Uterus (tissue), 2 donors: Measurements from ENCODE around the gene PCYT1A.

ENCODE experiments used
- POLR2A ChIP-seq, 2 donors: fragments of 450-650 bp; IDR thresholded peaks; one replicate each; pipeline ENCODE4 v1.6.1; 2016; ENCODE audit warnings: antibody characterized with exemption in 2 of 2, mild to moderate bottlenecking in 1 of 2, moderate library complexity in 1 of 2
- TF ChIP-seq, protein P1 (sequence below), 4 experiments: fragments of 200-600 bp in 2 of 4; fragments of 450-650 bp in 2 of 4; sonication (generic) in 2 of 4; IDR thresholded peaks; one replicate each; pipeline ENCODE4 v1.5.1; 2016 to 2019; ENCODE audit warnings: antibody characterized with exemption in 4 of 4, mild to moderate bottlenecking in 2 of 4, moderate library complexity in 1 of 4

DNA sequence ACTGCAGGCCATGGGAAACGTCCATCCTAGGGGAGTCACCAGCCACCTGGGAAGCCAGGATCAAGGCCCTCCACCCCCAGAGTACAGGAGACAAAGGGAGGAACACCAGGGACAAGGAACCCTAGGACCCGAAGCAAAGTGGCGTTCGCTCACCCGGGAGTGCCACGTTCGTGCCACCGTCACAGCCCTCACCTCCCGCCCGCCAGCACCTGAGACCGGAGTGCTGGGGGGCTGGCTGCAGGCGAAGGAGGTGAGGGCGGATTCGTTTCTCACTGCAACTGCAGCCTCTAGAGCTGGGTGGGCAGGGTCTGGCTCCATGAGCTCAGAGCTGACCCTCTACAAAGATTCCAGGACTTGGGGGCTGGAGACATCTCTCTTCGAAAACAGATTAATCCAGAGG, 102.6 kb downstream of the PCYT1A start:
- TF ChIP-seq, protein P1, sequence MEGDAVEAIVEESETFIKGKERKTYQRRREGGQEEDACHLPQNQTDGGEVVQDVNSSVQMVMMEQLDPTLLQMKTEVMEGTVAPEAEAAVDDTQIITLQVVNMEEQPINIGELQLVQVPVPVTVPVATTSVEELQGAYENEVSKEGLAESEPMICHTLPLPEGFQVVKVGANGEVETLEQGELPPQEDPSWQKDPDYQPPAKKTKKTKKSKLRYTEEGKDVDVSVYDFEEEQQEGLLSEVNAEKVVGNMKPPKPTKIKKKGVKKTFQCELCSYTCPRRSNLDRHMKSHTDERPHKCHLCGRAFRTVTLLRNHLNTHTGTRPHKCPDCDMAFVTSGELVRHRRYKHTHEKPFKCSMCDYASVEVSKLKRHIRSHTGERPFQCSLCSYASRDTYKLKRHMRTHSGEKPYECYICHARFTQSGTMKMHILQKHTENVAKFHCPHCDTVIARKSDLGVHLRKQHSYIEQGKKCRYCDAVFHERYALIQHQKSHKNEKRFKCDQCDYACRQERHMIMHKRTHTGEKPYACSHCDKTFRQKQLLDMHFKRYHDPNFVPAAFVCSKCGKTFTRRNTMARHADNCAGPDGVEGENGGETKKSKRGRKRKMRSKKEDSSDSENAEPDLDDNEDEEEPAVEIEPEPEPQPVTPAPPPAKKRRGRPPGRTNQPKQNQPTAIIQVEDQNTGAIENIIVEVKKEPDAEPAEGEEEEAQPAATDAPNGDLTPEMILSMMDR (IDR thresholded peaks at IDR 0.05): no peak
- no peak for TF ChIP-seq POLR2A (IDR thresholded peaks at IDR 0.05)
